GM19351 (cell line): Measurements from ENCODE around the gene PHLDA3.
"Not testable (repeated sequence)": the region's sequence is repeated elsewhere in the genome, so short reads cannot be mapped to it uniquely, and the experiment has no call there.

Source experiments
- ATAC-seq: cut with Tn5 transposase; IDR thresholded peaks from one replicate; pipeline ENCODE4 v1.9.1; 2021; ENCODE audit warnings: mild to moderate bottlenecking, moderate library complexity; ENCODE audit not compliant: unreplicated experiment

PHLDA3 gene

DNA sequence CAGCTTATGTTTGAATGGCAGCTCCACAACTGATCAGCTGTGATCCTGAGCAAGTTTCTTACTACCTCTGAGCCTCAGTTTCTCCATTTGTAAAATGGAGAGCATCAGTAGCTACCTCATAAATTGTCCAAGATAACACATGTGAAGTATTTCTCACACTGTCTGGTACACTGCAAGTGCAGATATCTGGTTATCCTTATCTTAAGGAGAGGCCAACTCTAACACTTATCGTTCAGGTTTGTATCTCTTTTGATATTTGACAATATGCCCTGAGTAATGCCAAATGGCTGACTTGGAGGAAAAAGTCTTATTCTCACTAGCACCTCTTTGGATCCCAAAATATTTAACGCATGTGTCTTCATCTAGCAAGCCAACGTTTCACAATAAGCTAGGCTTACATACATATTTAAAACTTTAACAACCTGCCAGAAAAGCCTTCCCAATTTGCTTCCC, 35.2 kb upstream of the PHLDA3 start:
- ATAC-seq, result no peak

- ATAC-seq, result no peak
These were observed 34.6 kb upstream of the PHLDA3 start for GRCh38 chr1:201503397-201504176.

DNA sequence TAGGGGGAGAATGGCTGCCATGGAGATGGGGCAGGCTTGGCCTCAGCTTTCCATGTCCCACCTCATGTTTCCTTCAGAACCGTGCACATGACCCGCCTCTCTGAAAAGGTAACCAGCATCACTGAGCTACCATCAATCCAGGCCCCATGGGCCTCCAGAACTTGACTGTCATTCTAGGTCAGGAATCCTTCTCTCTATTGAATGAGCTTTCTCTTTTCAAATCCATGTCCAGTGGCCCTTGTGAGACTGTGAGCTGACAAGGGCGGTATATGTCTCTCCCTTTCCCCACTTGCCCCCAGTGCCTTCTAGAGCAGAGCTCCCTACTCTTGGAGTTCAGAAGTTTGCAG, 33.5 kb upstream of the PHLDA3 start:
- ATAC-seq, result no peak

DNA sequence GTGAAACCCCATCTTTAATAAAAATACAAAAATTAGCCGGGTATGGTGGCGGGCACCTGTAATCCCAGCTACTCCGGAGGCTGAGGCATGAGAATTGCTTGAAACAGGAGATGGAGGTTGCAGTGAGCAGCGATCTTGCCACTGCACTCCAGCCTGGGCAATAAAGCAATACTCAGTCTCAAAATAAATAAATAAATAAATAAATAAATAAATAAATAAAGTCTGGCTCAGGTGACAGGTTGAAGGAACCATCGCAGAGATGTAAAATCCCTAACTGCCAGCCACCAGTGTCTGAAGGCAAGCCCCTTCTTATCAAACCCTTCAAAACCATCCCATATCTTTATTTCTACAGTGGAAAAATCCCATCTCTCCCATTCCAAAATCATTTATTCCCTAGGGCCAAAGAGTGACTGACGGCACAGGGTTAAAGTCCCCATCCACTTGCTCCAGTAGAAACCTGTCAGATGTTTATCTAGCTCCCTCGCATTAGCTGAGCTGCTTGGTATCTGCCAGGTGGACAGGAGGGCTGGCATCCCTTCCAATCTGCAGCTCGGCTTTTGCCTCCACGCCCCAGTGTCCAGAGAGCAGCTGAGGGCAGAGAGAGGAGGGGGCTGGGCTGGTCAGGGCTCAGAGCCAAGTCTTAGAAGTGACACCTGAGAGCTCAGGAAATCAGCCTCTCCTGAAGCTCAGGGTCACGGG, 33.0 kb upstream of the PHLDA3 start:
- ATAC-seq, result no peak

DNA sequence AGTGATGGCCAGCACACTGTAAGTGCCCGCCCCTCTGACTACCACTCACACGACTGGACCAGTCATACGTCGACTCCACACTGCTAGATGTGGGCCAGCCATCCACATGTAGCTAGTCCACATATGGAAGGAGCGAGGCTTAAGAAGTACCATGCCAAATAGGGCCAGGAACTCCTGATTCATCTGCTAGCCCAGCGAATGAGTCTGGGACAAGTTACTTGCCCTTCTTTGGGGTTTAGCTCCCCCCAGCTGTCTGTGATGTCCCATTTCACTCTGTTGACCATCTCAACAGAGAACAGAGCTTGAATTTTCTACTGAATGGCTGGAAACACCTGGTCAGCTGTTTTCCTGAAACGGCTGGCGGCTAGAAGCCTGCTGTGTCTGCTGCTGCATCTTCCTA, 32.2 kb upstream of the PHLDA3 start:
- no peak for ATAC-seq

- no peak for ATAC-seq
These were observed 31.7 kb upstream of the PHLDA3 start for GRCh38 chr1:201500670-201501120.

DNA sequence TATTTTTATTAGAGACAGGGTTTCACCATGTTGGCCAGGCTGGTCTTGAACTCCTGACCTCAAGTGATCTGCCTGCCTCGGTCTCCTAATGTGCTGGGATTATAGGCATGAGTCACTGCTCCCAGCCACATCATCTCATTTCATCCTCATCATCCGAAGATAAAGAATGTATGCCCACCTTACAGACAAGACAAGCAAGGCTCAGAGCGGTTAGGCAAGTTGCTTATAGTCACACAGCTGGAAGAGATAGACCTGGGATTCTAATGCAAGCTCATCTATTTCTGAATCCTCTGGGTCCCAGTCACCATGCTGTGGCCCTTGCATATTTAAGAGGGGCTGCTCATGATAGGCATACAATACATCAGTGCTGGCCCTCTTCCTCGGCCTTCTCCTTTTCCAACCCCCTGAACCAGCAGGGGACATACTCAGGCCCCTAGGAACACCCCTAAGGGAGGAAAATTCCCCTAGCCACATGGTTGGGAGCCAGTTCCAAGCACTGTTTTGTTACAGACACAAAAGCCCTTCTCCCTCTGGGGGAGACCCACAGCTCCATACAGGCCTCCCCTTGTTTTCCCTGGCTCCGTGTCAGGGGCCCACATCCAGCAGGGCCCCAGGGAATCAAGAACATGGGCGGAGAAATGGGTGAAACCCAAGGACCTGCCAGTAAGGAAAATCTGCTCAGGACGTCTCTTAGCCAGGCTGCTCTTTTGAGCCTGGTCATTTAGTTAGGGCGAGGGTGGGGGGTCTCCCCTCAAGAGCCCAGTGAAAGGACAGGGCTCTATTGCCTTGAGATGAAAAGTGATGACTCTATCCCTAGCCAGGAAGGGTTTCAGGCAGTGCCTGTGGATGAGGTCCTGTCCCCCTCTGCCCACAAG, 31.0 kb upstream of the PHLDA3 start:
- ATAC-seq, result no peak

DNA sequence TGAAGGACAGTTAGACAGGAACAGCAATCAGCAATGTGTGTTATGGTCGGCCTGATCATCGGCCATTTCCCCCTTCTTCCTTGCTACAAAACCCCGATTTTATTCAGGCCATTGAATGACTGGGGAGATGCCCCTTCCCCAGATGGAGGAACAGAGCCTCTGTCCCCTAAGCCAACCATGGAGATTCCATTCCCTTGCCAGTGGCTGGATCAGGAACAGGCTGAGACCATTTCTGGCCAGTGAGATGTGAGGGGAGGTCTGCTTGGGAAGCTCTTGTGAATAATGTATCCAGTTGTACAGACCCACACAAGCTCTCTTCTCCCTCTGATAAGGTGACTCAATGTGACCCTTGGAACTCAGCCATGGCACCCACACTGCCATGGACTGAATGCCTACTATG, 30.2 kb upstream of the PHLDA3 start:
- ATAC-seq, result no peak

- ATAC-seq, result no peak
These were observed 29.6 kb upstream of the PHLDA3 start for GRCh38 chr1:201498621-201499020.

GRCh38 chr1:201497935-201498509, 29.0 kb upstream of the PHLDA3 start:
- no peak for ATAC-seq

DNA sequence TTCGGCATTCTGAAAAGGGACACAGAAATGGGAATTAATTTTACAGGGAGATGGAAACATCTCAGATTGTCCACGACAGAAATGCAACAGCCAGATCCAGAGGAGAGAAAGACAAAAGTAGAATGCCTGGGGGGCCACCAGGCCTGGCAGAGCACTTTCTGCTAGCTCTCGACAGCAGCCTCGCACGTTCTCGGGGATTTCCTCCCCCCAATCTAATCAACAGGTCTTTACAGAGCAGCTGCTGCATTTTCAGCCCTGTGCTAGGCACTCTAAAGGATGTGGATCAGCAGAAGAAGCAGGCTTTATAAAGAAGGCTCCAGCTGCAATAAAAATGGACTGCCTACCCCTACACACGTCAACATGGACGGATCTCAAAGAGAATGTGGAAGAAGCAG, 27.3 kb upstream of the PHLDA3 start:
- ATAC-seq, result no peak

- ATAC-seq, result no peak
These were observed 26.7 kb upstream of the PHLDA3 start for GRCh38 chr1:201495551-201496295.

DNA sequence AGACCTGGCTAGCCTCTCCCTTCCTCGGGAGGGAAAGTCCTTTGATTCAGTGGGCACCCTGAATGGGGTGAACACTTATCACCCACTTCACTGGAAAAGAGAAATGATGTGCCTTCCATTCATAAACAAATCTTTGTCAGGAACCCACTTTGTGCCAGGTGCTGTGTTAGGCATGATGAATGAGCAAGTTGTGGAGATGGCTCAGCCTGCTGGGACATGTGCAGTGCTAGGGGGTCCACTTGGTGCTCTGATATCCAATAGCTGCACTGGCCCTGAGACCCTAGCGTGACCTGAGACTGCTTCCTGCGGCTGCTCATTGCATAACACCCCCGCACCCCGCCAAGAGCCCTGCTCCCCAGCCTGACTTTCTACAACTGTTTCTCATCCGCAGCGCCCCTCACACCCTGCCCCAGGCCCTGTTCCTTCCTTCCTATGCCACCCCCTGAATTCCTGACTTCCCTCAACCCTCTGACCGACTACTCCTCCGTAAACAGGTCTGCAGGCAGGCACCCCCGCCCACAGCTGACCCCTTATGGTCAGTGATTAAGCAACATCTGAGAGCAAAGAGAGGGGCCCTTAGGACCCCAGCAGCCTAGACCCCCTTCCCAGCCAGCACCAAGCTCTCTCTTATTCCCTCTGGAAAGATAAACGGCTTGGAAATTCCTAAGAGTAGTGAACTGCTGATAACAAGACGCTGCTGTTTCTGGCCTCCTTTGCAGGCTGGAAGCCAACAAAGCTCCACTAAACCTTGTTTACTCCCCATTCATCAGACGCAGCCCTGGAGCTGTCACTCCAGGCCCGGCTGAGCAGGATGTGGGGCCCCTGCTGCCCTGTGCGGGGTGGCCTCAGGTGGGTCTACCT, 25.0 kb upstream of the PHLDA3 start:
- ATAC-seq, result no peak

DNA sequence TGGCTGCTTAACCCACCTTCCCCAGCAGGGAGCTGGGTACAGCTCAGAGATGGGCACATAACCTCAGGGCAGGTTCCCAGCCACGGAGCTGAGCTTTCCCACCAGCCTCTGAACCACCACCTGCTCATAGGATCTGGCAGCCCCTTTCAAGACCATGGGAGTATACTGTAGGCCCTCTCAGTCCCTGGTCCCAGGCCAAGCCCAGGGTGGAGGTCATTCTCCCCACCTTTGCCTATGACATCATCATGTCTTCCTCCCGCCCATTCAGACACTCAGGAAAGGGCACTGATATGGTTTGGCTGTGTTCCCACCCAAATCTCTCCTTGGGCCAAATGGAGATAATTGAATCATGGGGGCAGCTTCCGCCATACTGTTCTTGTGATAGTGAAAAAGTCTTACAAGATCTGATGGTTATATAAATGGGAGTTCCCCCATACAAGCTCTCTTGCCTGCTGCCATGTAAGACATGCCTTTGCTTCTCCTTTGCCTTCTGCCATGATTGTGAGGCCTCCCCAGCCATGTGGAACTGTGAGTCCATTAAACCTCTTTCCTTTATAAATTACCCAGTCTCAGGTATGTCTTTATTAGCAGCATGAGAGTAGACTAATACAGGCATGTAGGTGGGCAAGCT, 24.2 kb upstream of the PHLDA3 start:
- not testable (repeated sequence) for ATAC-seq

GRCh38 chr1:201491896-201492511, 23.0 kb upstream of the PHLDA3 start:
- no peak for ATAC-seq

GRCh38 chr1:201490708-201491131, 21.7 kb upstream of the PHLDA3 start:
- no peak for ATAC-seq

DNA sequence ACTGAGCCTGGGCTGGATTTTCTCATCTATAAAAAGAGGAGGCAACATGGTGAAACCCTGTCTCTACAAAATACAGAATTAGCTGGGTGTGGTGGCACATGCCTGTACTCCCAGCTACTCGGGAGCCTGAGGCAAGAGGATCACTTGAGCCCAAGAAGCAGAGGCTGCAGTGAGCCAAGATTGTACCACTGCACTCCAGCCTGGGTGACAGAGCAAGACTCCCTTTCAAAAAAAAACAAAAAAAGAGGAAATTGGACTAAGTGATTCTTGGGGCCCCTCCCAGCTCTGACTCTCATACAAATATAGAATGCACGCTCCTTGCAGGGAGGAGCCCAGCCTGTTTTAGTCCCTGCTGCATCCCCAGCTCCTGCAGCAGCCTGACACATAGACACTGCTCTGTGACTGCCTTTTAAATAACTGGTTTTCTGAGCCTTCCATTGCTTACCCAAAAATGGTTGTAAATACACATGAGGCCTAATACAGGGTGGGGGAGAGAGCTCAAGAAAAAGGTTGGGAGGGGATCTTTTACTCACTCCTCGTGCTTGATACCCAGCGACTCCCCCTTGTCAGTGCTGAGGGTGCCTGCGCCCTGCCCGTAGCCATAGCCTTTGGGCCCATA, 20.8 kb upstream of the PHLDA3 start:
- no peak for ATAC-seq
